IMR-90 (cell line): ENCODE measurements around the gene DTX3L.

Experiments used
- CTCF ChIP-seq: conservative IDR thresholded peaks from 2 replicates; pipeline ENCODE4 v1.5.1; 2012; ENCODE audit warnings: mild to moderate bottlenecking, low read depth, low read length, improper control_type of control experiment
- NFE2L2 ChIP-seq: fragments of 150-350 bp; IDR thresholded peaks from 2 replicates; pipeline ENCODE4 v1.6.1; 2016; ENCODE audit warnings: low read depth, mild to moderate bottlenecking, low read length
- TF ChIP-seq, protein P1 (sequence below): fragments of 150-350 bp; IDR thresholded peaks from 2 replicates; pipeline ENCODE4 v1.6.1; 2016; ENCODE audit warnings: low read depth, mild to moderate bottlenecking, low read length, moderate library complexity, borderline replicate concordance

DNA sequence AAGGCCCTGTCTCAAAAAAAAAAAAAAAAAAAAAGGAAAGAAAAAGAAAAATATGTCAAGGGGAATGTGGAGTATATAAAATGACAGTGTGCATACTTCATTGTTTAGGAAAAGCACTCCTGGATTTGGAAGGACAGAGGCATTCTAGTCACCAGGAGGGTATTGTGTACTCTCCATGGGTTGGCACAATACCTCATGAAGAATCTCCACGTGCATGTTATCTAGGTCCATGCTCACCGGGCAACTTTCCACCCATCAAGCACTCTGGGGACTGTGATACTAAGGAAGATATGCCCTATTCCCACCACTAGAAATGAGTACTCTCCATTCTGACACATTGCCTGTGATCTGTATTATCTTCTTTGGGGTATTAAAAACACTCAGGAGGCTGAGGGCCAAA, 34.0 kb upstream of the DTX3L start:
- TF ChIP-seq CTCF, result no peak
- TF ChIP-seq, protein P1, sequence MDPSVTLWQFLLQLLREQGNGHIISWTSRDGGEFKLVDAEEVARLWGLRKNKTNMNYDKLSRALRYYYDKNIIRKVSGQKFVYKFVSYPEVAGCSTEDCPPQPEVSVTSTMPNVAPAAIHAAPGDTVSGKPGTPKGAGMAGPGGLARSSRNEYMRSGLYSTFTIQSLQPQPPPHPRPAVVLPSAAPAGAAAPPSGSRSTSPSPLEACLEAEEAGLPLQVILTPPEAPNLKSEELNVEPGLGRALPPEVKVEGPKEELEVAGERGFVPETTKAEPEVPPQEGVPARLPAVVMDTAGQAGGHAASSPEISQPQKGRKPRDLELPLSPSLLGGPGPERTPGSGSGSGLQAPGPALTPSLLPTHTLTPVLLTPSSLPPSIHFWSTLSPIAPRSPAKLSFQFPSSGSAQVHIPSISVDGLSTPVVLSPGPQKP, result no peak
- no peak for TF ChIP-seq NFE2L2
